Measurements from ENCODE around the gene SGIP1.
"Not testable (repeated sequence)": the region's sequence is repeated elsewhere in the genome, so short reads cannot be mapped to it uniquely, and the experiment has no call there.

The SGIP1 gene

DNA sequence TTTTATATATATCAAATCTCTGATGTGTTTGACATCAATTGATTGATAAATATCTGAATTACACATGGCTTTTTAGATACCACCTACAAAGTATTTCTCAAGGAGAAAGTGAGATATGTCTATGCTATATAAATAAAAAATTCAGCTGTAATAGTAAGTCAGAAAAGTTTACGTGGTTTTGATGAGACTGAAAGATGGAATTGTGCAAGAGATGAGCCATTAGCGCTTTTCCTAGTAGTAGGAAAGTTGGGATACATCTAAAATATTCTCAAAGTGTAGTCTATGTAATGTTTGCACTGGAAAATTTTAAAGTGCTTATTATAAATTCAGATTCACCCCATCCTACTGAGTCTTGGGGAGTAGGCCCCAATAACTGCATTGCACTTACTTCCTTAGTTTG is 49.1 kb downstream of the SGIP1 start:
- no peak for DNase-seq
- intact Hi-C loops (cut with DNase I): no loop called here

DNA sequence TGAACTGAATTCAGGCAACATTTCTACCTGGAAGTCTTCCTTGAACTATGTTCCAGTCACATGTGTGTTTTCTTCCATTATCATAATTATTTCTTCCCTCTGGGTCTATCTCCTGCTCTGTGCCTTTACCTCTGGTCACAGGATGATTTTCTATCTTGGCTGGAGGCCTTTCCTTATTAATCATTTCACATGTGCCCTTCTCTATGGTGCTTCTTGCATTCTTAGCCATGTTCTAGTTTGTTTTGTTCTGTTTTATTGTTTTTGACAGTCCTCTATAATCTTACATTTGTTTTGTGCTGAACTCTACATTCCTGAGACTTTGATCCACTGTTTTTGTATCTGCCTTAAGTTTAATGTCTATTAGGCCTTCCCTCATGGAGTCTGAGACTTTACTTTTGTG is 51.0 kb downstream of the SGIP1 start:
- DNase-seq: no peak
- intact Hi-C loops (cut with DNase I): no loop called here

DNA sequence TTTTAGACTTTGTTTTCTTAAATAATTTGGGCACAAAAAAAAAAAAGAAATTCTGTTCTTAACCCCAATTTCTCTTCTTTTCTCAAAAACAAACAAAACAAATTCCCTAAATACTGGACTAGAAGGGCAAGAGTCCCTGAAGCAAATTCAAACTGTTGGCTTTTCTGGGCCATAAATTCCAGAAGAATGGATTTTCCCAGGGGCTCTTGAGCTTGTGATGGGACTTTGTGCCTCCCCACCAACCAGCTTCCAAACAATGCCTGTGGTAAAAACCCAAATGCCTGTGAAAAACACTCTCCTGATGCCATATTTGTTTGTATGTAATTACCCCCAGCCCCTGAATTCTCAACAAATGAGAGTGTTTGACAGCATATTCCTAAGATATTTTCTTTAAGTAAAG is 55.4 kb downstream of the SGIP1 start:
- intact Hi-C loops (cut with DNase I): no loop called here
- DNase-seq: no peak

DNA sequence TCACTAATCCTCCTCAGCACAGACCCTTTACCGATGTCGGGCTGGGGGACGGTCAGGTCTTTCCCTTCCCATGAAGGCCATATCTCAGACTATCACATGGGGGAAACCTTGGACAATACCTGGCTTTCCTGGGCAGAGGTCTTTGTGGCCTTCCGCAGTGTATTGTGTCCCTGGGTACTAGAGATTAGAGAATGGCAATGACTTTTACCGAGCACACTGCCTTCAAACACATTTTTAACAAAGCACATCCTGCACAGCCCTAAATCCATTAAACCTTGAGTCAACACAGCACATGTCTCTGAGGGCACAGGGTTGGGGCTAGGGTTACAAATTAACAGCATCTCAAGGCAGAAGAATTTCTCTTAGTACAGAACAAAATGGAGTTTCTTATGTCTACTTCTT is 58.2 kb downstream of the SGIP1 start:
- intact Hi-C loops (cut with DNase I): loop anchor here (10.0 kb wide), 1 partner anchor 57 kb away; the partner anchor contains the start of gene SGIP1
- not testable (repeated sequence) for DNase-seq

DNA sequence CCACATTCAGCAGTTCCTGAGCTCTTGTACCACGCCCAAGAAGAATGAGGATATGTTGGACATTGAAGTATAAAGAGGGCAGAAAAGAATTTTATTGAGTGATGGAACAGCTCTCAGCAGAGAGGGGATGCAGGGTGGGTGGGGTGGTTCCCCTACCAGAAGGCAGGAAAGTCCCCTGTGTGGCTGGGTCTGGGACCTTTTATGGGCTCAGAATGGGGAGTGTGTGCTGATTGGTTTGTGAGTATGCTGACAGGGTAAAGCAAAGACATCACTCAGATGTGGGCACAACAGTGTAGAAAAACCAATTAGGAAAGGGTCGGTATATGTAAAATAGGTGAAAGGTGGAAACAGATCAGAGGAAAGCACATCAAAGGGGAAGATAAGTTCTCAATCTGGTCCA is 62.2 kb downstream of the SGIP1 start:
- intact Hi-C loops (cut with DNase I): loop anchor here (10.0 kb wide), 1 partner anchor 61 kb away; the partner anchor contains the start of gene SGIP1
- no peak for DNase-seq

- DNase-seq: no peak
- intact Hi-C loops (cut with DNase I): loop anchor here (10.0 kb wide), 1 partner anchor 63 kb away; the partner anchor contains the start of gene SGIP1
Measured at GRCh38 chr1:66597500-66597899, 63.5 kb downstream of the SGIP1 start.

DNA sequence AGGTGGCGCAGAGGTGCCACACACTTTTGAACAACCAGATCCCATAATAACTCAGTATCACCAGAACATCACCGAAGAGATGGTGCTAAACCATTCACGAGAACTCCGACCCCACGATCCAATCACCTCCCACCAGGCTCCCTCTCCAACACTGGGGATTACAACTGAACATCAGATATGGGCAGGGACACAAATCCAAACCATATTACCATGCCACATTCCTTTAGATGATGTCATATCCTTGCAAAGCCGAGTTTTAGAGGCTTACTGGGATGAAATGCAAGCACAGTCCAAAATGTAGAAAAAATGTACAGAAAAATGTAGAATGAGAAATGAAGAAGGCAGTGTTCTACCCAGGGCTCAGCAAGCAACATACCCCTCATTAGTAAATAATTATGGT is 64.7 kb downstream of the SGIP1 start:
- intact Hi-C loops (cut with DNase I): loop anchor here (10.0 kb wide), 1 partner anchor 64 kb away; the partner anchor contains the start of gene SGIP1
- DNase-seq: no peak

DNA sequence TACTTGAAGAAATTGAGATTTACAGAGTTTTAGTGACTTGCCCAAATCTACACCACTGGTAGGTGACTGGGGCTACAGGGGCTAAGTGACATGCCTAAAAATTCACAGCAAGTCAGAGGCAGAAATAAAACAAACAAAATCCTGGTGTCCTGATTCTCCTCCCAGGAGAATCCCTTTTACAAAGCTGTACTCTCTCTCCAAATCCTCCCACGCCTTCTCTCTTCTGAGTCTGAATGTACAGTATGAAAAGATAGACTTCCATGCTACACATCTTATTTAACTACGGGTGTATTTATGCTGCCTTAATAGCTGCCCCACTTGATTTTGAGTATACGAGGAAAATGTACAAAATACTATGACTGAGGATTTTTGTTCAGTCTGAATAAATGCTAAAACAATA is 65.4 kb downstream of the SGIP1 start:
- intact Hi-C loops (cut with DNase I): loop anchor here (10.0 kb wide), 1 partner anchor 65 kb away; the partner anchor contains the start of gene SGIP1
- peak in 5 of 42 donors; percentile 14 to 58 (median 34) for DNase-seq

DNA sequence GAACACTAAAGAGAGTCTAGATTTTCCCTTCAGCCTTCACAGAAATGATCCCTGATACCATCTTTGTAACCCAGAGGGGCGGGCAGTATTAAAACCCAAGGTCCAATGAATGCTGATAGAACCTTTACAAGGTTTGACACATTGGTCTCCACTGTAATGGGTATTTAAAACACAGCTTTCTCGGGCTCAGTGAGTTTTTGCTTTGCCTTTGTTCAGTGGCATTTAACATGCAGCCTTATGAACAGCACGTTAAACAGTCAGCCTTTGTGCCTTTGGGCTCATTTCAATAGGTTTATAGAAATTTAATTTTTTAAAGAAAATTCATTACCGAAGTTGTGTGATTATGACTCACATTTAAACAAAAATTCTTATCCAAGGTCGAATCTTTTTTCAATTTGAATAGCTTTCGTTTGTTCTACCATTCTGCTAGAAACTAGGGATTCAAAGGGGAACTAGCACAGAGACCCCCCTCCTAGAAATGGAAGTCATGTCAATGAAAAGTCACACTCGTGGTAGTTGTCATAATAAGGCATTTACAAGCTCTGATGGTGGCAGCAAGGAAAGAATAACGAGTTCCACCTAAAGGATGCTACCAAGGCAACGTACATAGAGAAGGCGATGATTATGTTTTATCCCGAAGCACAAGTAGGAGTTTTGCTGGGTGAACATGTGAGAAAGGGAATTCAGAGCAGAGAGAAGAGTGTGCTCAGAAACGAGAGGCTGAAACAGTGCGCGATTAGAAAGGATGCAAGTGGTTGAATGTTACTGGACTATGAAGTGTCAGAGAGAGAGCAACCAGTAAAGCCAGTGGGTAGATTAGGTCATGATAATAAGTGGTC is 66.2 kb downstream of the SGIP1 start:
- intact Hi-C loops (cut with DNase I): loop anchor here (10.0 kb wide), 1 partner anchor 65 kb away; the partner anchor contains the start of gene SGIP1
- DNase-seq: peak in 10 of 42 donors; percentile 6 to 60 (median 26)

GRCh38 chr1:66605419-66605997 is 71.6 kb downstream of the SGIP1 start:
- intact Hi-C loops (cut with DNase I): no loop called here
- no peak for DNase-seq

DNA sequence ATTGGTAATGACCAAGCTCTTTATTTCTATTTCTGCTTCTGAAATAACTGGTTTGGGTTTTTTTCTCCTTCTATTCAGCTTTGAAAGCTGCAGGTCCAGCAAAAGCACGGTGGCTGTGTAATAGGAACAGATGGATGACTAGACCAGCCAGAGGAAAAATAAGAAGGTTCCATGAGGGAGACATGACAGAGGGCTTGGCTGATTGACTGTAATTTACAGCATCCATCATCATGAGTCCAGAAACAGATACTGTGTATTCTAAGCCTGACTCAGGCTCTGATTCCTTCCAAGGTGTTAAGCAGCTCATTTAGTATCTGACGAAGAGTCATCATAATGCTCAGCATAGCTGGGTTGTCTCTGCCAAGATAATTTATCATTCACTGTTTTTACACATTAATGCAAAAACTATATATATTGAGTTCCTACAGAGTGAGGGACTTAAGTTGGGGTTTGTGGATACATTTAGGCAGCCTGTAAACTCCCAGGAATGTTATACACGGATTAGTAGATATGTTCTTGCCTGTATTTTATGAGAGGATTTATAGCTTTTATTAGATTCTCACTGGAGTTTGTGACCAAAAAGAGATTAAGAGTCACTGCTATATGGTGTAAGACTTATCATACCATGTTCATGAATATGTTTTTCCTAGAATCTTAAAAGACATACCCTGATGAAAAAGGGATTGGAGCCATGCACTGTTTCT is 72.6 kb downstream of the SGIP1 start:
- intact Hi-C loops (cut with DNase I): no loop called here
- no peak for DNase-seq

DNA sequence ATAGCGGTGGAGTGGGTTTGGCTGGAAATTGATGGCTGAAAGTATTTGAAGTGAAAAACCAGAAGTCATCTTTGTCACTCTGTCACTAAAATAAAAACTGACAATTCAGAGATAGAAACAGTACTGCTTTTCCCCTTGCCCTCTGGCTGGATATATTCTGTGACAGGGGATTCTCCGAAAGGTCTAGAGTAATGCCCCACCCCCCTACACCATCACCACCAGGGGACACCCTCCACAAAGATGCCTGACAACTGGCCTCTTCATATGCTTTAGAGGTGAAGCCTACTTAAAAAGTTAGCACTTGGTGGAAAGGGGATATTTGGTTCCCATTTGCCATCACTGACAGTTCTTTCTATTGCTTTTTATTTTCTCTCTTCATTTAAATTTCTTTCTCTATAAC is 73.5 kb downstream of the SGIP1 start:
- DNase-seq: no peak
- intact Hi-C loops (cut with DNase I): no loop called here

DNA sequence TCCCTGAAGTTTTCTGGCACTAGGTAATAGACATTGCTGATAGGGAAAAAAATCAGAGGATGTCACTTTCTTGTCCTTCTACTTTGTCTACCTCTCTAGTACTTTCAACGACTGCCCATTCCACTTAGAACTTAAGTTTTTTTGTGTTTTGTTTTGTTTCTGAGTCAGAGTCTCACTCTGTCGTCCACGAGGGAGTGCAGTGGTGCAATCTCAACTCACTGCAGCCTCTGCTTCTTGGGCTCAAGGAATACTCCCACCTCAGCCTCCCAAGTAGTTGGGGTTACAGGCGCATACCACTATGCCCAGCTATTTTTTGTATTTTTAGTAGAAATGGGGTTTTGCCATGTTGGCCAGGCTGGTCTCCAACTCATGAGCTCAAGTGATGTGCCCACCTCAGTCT is 79.2 kb downstream of the SGIP1 start:
- no peak for DNase-seq
- intact Hi-C loops (cut with DNase I): no loop called here

DNA sequence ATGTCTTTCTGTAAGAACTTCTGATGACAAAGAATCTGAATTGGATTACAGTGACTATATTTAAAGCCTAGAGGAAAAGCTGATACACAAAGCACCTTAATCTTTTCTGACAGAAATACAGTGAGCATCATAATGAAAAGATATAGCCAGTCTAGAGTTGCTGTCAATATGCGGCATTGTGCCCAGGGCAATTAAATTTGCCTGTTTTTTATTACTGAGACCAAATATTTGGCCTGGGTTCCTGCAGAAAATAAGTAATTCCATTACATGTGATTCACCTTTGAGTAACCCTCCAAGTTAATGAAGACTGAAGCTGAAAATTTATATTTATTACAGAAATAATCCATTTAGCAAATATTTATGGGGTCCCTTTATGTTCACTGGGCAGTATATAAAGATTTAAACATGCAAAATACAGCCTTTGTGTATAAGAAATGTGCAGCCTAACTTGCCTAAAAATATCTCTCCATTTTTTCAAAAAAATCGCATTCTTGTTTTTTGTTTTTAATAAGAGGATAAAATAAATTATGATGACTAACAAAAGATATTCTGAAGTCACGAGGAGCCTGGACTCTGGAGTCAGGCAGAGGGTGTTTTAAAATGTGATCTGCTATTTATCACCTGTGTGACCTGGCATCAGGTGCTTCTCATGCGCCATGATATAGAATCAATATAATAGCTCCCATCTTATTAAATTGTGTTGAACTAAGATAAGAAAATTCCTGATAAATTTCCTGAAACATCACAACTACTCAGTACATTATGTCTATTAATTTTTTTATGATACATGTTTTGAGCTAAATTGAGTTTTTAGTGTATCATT is 83.6 kb downstream of the SGIP1 start:
- DNase-seq: no peak
- intact Hi-C loops (cut with DNase I): no loop called here

DNA sequence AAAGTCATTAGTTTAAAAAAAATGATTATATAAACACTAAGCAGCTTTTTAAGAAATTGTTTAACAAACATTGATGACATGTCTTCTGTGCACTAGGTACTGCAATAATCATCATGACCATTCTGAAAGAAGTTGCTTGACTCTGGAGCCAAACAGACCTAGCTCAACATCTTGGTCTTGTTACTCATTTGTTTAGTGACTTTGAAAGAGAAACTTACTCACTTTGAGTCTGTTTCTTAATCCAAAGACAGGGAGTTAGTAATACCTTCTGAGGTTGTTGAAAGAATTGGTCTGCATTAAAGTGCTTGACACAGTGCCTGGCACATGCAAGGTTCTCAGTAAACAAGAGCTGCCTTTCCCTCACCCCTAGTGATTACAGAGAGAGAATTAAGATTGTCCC is 84.4 kb downstream of the SGIP1 start:
- no peak for DNase-seq
- intact Hi-C loops (cut with DNase I): no loop called here

- DNase-seq: no peak
- intact Hi-C loops (cut with DNase I): no loop called here
Measured at GRCh38 chr1:66623812-66624211, 89.9 kb downstream of the SGIP1 start.

GRCh38 chr1:66624412-66625060 is 90.6 kb downstream of the SGIP1 start:
- intact Hi-C loops (cut with DNase I): no loop called here
- DNase-seq: peak in 1 of 42 donors; percentile 22

DNA sequence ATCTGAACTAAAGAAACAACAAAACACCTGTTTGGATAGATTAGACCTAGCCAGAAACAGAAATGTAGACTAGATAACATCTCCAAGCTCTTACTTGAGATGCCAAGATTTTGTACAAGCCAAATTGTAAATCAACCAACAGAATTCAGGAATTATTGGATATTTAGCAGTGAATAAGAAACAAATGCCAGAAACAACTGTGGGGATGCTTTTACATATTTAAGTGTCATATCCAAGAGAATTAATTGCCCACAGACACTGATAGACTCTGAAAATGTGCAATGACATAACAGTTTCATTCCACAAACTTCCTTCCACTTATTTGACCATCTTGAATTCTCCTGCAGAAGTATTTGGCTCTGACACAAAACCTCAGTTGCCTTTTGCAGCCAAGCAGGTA is 92.3 kb downstream of the SGIP1 start:
- intact Hi-C loops (cut with DNase I): no loop called here
- DNase-seq: no peak

- intact Hi-C loops (cut with DNase I): no loop called here
- no peak for DNase-seq
Measured at GRCh38 chr1:66628926-66629325, 95.0 kb downstream of the SGIP1 start.

All from head of caudate nucleus (tissue), 42 donors.